Measurements from ENCODE around the gene DNASE2. TPM values are rescaled to one million over a fixed set of nuclear protein-coding genes. Genes with fewer than 3 reads are reported as not detected.
"Not testable (repeated sequence)": the region's sequence is repeated elsewhere in the genome, so short reads cannot be mapped to it uniquely, and the experiment has no call there.

The DNASE2 gene
- total RNA-seq = 18.4 and 24.6 TPM in 2 replicates

GRCh38 chr19:12881172-12881808 lies at the start of gene DNASE2:
TSS of gene DNASE2 (minus strand) at chr19:12881449. CDS start at chr19:12881375, 74 bp downstream.
- DNase-seq (ENCODE audit: low read depth, low spot score) = no peak

GRCh38 chr19:12930002-12930645 lies 48.9 kb upstream of the DNASE2 start:
- DNase-seq (ENCODE audit: low read depth, low spot score) = no peak

- DNase-seq (ENCODE audit: low read depth, low spot score) = no peak
These were observed 43.5 kb upstream of the DNASE2 start for GRCh38 chr19:12924621-12925310.

- no peak for DNase-seq (ENCODE audit: low read depth, low spot score)
These were observed 41.7 kb upstream of the DNASE2 start for GRCh38 chr19:12922959-12923358.

- no peak for DNase-seq (ENCODE audit: low read depth, low spot score)
These were observed 39.8 kb upstream of the DNASE2 start for GRCh38 chr19:12921047-12921446.

- no peak for DNase-seq (ENCODE audit: low read depth, low spot score)
These were observed 37.0 kb upstream of the DNASE2 start for GRCh38 chr19:12918253-12918652.

GRCh38 chr19:12915860-12916259 lies 34.6 kb upstream of the DNASE2 start:
- DNase-seq (ENCODE audit: low read depth, low spot score) = not testable (repeated sequence)

- DNase-seq (ENCODE audit: low read depth, low spot score) = no peak
These were observed 32.8 kb upstream of the DNASE2 start for GRCh38 chr19:12913851-12914690.

- DNase-seq (ENCODE audit: low read depth, low spot score) = no peak
These were observed 31.8 kb upstream of the DNASE2 start for GRCh38 chr19:12913011-12913561.

GRCh38 chr19:12912571-12912970 lies 31.3 kb upstream of the DNASE2 start:
- no peak for DNase-seq (ENCODE audit: low read depth, low spot score)

GRCh38 chr19:12907166-12907565 lies 25.9 kb upstream of the DNASE2 start:
- no peak for DNase-seq (ENCODE audit: low read depth, low spot score)

GRCh38 chr19:12899891-12900518 lies 18.8 kb upstream of the DNASE2 start:
- DNase-seq (ENCODE audit: low read depth, low spot score) = no peak

- no peak for DNase-seq (ENCODE audit: low read depth, low spot score)
These were observed 15.2 kb upstream of the DNASE2 start for GRCh38 chr19:12896460-12896859.

GRCh38 chr19:12893582-12893981 lies 12.3 kb upstream of the DNASE2 start:
- no peak for DNase-seq (ENCODE audit: low read depth, low spot score)

- DNase-seq (ENCODE audit: low read depth, low spot score) = no peak
These were observed 10.3 kb upstream of the DNASE2 start for GRCh38 chr19:12891553-12892021.

GRCh38 chr19:12890787-12891552 lies 9.7 kb upstream of the DNASE2 start, which contains the start of gene GCDH:
TSS of gene GCDH (plus strand) at chr19:12891160. CDS start at chr19:12891305, 145 bp downstream.
- DNase-seq (ENCODE audit: low read depth, low spot score) = peak; percentile 97

GRCh38 chr19:12890299-12890786 lies 9.1 kb upstream of the DNASE2 start:
- not testable (repeated sequence) for DNase-seq (ENCODE audit: low read depth, low spot score)

GRCh38 chr19:12888006-12888603 lies 6.9 kb upstream of the DNASE2 start:
- no peak for DNase-seq (ENCODE audit: low read depth, low spot score)

Data from pulmonary artery endothelial cell (primary cell).